Measurements from ENCODE around the gene PSMD10.

PSMD10 gene

DNA sequence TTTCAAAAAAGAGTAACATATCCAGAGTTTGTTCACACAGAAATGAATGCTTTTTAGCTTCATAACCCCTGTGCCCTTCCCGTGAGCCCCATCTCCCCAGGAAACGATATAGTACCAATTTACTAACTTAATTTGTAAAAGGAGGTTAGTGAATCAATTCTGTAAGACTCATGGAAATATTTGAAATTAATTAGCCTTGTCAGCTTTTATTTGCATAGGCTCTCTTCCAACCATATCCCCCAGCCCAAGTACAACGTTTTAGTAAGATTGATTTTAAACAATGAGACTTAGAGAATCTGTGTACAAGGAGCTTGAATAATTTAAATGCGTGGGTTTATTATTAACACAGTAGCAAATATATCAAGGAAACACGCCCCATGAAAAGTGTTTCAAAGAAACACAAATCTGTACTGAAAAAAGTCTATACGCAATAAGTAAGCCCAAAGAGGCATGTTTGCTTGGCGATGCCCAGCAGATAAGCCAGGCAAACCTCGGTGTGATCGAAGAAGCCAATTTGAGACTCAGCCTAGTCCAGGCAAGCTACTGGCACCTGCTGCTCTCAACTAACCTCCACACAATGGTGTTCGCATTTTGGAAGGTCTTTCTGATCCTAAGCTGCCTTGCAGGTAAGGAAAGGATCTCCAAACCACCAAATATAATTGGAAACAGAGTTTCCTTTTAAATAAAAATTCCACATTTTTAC is 46.6 kb downstream of the PSMD10 start, which contains the start of gene VSIG1:
Gene VSIG1 (plus strand): TSS at position 512 of the 703 bp plus-strand sequence. CDS start 66 bp downstream, at position 578.
- no peak within 1 kb of the TSS for H3K4me3 ChIP-seq (ENCODE audit: low read length in 2 of 2)
- no CpG with 5 or more reads among the region's 10 CpGs for WGBS, 2 donors (ENCODE audit: extremely low coverage in 2 of 2, insufficient read length in 2 of 2, insufficient replicate concordance in 1 of 2)

GRCh38 chrX:108036298-108036973 is 54.9 kb downstream of the PSMD10 start:
- no peak overlapping the region for H3K23ac ChIP-seq (ENCODE audit: low read depth, low read length, poor library complexity)
- no peak overlapping the region for H3K14ac ChIP-seq (ENCODE audit: low read length)
- H3K9me3 ChIP-seq (replicated peaks in 1 of 2; ENCODE audit: control insufficient read depth in 2 of 2, insufficient read depth in 1 of 2, low read depth in 1 of 2, low read length in 2 of 2): no peaks in the 10 kb centered on the region
- no peak overlapping the region for H2BK15ac ChIP-seq (ENCODE audit: low read length)
- no peaks in the 10 kb centered on the region for H3K4me1 ChIP-seq (ENCODE audit: control insufficient read depth in 2 of 2, insufficient read depth in 1 of 2, low read depth in 1 of 2, low read length in 2 of 2)
- no peak overlapping the region for H3K27ac ChIP-seq (replicated peaks; ENCODE audit: low read length)
- H3K4me3 ChIP-seq (ENCODE audit: low read length in 2 of 2): no peak overlapping the region
- DNase-seq (ENCODE audit: low spot score): no peak
- no peak overlapping the region for H2BK5ac ChIP-seq (ENCODE audit: low read length)
- no peak overlapping the region for H3K4ac ChIP-seq (ENCODE audit: low read length)
- H3K9ac ChIP-seq (ENCODE audit: low read depth, low read length, poor library complexity): no peak overlapping the region
- no peak overlapping the region for H2AK5ac ChIP-seq (ENCODE audit: low read depth, low read length)
- no CpG with 5 or more reads among the region's 4 CpGs for WGBS, 2 donors (ENCODE audit: extremely low coverage in 2 of 2, insufficient read length in 2 of 2, insufficient replicate concordance in 1 of 2)
- H4K8ac ChIP-seq (ENCODE audit: low read depth, low read length): no peak overlapping the region
- H3K36me3 ChIP-seq (replicated peaks in 1 of 2; ENCODE audit: control insufficient read depth in 2 of 2, insufficient read depth in 2 of 2, low read length in 2 of 2): no peaks in the 10 kb centered on the region
- no peaks in the 10 kb centered on the region for H3K79me1 ChIP-seq (ENCODE audit: low read depth, low read length)
- no peak overlapping the region for H2BK12ac ChIP-seq (ENCODE audit: low read length)
- no peak overlapping the region for H3K18ac ChIP-seq (ENCODE audit: low read length)
- no peak overlapping the region for H2BK120ac ChIP-seq (ENCODE audit: low read depth, low read length)
- H4K91ac ChIP-seq (ENCODE audit: low read depth, low read length, poor library complexity): no peak overlapping the region
- H2AFZ ChIP-seq (ENCODE audit: low read length): no peak overlapping the region
- H3K4me2 ChIP-seq (ENCODE audit: insufficient read depth, low read length, poor library complexity, severe bottlenecking): no peak overlapping the region
- peaks cover 0 to 16% (median 0%) of the 10 kb centered on the region in 3 experiments for H3K27me3 ChIP-seq (ENCODE audit: control insufficient read depth in 3 of 3, insufficient read depth in 3 of 3, low read depth in 1 of 3, low read length in 3 of 3)

More for the DNA sequence above, 46.6 kb downstream of the PSMD10 start, which contains the start of gene VSIG1:
- Histone ChIP-seq H3K4me1 (ENCODE audit: control insufficient read depth in 2 of 2, insufficient read depth in 1 of 2, low read depth in 1 of 2, low read length in 2 of 2) (no peaks in the 10 kb centered on the region), H2AK5ac (ENCODE audit: low read depth, low read length) (no peak within 1 kb of the TSS), H2BK15ac (ENCODE audit: low read length) (no peak within 1 kb of the TSS), H4K8ac (ENCODE audit: low read depth, low read length) (no peak within 1 kb of the TSS), H2BK120ac (ENCODE audit: low read depth, low read length) (no peak within 1 kb of the TSS), H3K18ac (ENCODE audit: low read length) (no peak within 1 kb of the TSS), H3K9ac (ENCODE audit: low read depth, low read length, poor library complexity) (no peak within 1 kb of the TSS), H3K79me1 (ENCODE audit: low read depth, low read length) (no peaks in the 10 kb centered on the region), H3K27ac (replicated peaks; ENCODE audit: low read length) (no peak within 1 kb of the TSS), H3K23ac (ENCODE audit: low read depth, low read length, poor library complexity) (no peak within 1 kb of the TSS), H3K36me3 (replicated peaks in 1 of 2; ENCODE audit: control insufficient read depth in 2 of 2, insufficient read depth in 2 of 2, low read length in 2 of 2) (no peaks in the 10 kb centered on the region), H2BK12ac (ENCODE audit: low read length) (no peak within 1 kb of the TSS), H3K4me2 (ENCODE audit: insufficient read depth, low read length, poor library complexity, severe bottlenecking) (no peak within 1 kb of the TSS), H3K4ac (ENCODE audit: low read length) (no peak within 1 kb of the TSS), H3K14ac (ENCODE audit: low read length) (no peak within 1 kb of the TSS), H3K27me3 (ENCODE audit: control insufficient read depth in 3 of 3, insufficient read depth in 3 of 3, low read depth in 1 of 3, low read length in 3 of 3) (peaks cover 0 to 20% (median 0%) of the 10 kb centered on the region in 3 experiments), H2BK5ac (ENCODE audit: low read length) (no peak within 1 kb of the TSS), H2AFZ (ENCODE audit: low read length) (no peak within 1 kb of the TSS), H3K9me3 (replicated peaks in 1 of 2; ENCODE audit: control insufficient read depth in 2 of 2, insufficient read depth in 1 of 2, low read depth in 1 of 2, low read length in 2 of 2) (no peaks in the 10 kb centered on the region), H4K91ac (ENCODE audit: low read depth, low read length, poor library complexity) (no peak within 1 kb of the TSS)
- DNase-seq (ENCODE audit: low spot score): no peak

- Histone ChIP-seq H2BK5ac (ENCODE audit: low read length) (no peak overlapping the region), H3K18ac (ENCODE audit: low read length) (no peak overlapping the region), H4K91ac (ENCODE audit: low read depth, low read length, poor library complexity) (no peak overlapping the region), H3K4ac (ENCODE audit: low read length) (no peak overlapping the region), H3K9me3 (replicated peaks in 1 of 2; ENCODE audit: control insufficient read depth in 2 of 2, insufficient read depth in 1 of 2, low read depth in 1 of 2, low read length in 2 of 2) (no peaks in the 10 kb centered on the region), H3K27ac (replicated peaks; ENCODE audit: low read length) (no peak overlapping the region), H3K4me1 (ENCODE audit: control insufficient read depth in 2 of 2, insufficient read depth in 1 of 2, low read depth in 1 of 2, low read length in 2 of 2) (no peaks in the 10 kb centered on the region), H3K4me3 (ENCODE audit: low read length in 2 of 2) (no peak overlapping the region), H3K4me2 (ENCODE audit: insufficient read depth, low read length, poor library complexity, severe bottlenecking) (no peak overlapping the region), H3K27me3 (ENCODE audit: control insufficient read depth in 3 of 3, insufficient read depth in 3 of 3, low read depth in 1 of 3, low read length in 3 of 3) (peaks cover 0 to 26% (median 0%) of the 10 kb centered on the region in 3 experiments), H2BK120ac (ENCODE audit: low read depth, low read length) (no peak overlapping the region), H3K9ac (ENCODE audit: low read depth, low read length, poor library complexity) (no peak overlapping the region), H3K14ac (ENCODE audit: low read length) (no peak overlapping the region), H2BK12ac (ENCODE audit: low read length) (no peak overlapping the region), H3K23ac (ENCODE audit: low read depth, low read length, poor library complexity) (no peak overlapping the region), H3K79me1 (ENCODE audit: low read depth, low read length) (no peaks in the 10 kb centered on the region), H2AK5ac (ENCODE audit: low read depth, low read length) (no peak overlapping the region), H3K36me3 (replicated peaks in 1 of 2; ENCODE audit: control insufficient read depth in 2 of 2, insufficient read depth in 2 of 2, low read length in 2 of 2) (no peaks in the 10 kb centered on the region), H2AFZ (ENCODE audit: low read length) (no peak overlapping the region), H2BK15ac (ENCODE audit: low read length) (no peak overlapping the region), H4K8ac (ENCODE audit: low read depth, low read length) (no peak overlapping the region)
- DNase-seq (ENCODE audit: low spot score): no peak
- no CpG with 5 or more reads among the region's 3 CpGs for WGBS, 2 donors (ENCODE audit: extremely low coverage in 2 of 2, insufficient read length in 2 of 2, insufficient replicate concordance in 1 of 2)
Observed at GRCh38 chrX:108034725-108035124, 56.6 kb downstream of the PSMD10 start.
